NCI-H2227 (cell line): ENCODE measurements around the gene KRT36.

ENCODE experiments used
- DNase-seq: peaks from one replicate; lab custom pipeline; 2025; ENCODE audit not compliant: unreplicated experiment; lab: John Stamatoyannopoulos, UW

Gene KRT36

DNA sequence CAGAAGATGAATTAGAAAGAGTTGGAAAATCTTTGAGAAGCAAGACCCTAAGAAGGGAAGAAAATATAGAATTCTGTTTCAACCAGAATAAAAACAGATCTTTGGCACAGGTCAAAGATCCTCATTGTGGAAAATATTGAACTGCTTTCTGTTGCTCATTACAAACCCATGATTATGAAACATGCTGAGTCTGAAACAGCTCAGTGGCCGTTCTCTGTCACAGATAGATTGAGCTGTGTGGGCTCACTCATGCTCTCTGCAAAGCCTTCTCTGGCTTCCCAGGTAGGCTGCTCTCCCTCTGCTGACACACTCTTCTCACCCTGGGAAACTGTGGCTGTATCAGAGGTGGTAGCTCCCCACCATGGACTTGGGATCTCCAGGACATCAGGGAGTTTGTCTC, 45.5 kb downstream of the KRT36 start:
- DNase-seq = no peak

DNA sequence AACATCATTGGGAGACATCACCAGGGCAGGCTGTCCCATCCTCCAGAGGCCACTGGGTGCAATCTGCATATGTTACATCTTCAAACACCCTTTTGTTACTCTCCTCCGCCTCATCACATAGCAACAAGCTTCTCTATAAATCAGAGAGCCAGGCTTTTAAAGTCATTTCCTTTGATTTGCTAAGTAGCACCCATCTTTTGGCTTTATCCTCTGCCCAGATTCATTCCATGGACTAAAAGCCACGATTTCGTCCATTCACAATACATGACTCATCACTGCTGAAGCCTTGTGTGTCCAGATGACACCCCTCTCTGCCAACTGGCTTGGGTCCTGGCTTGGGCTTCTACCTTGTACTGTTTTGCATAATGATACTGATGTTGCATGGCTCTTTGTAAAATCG, 47.0 kb downstream of the KRT36 start:
- DNase-seq = no peak

DNA sequence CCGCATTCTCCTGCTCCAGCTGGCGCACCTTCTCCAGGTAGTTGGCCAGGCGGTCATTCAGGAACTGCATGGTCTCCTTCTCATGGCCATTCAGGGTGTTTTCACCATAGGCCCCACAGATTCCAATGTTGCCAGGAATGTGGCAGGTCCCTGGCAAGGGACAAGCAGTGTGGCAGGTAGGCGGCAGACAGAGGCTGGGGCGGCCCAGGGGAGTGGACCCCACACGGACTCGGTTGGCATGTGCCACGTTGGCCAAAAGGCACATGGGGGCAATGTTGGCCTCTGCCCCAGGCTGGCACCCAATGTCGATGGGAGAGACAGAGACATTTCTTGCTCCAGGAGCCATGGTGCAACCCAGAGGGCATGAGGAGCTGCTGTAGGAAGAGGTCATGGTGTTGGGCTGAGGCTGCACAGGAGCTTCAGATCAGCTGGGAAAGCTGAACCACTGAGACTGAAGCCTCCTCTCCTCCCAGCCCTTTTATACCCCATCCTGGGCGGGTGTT, 49.1 kb downstream of the KRT36 start, which contains the start of gene KRT38:
Gene KRT38, minus strand, starts transcription at position 453 of the 503 bp plus-strand sequence. Its CDS starts 62 bp downstream, at position 391.
- DNase-seq = no peak

DNA sequence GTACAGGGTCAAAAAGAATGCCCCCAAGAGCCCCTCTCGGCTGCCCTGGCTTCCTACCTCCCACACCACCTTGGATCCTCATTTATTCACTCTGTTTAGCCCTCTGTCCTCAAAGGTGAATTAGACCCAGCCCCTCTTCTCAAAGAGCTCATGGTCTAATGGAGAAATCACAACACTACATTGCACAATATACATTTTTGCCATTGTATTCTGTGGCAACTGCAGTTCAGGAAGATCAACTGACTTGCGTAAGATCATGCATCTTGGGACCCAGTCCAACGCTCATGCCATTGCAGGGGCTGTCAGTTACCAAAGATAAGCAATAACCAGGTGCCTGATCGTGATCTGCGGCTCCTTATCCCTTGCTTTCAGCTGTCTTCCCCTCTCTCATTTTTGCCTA, 50.3 kb downstream of the KRT36 start:
- no peak for DNase-seq

DNA sequence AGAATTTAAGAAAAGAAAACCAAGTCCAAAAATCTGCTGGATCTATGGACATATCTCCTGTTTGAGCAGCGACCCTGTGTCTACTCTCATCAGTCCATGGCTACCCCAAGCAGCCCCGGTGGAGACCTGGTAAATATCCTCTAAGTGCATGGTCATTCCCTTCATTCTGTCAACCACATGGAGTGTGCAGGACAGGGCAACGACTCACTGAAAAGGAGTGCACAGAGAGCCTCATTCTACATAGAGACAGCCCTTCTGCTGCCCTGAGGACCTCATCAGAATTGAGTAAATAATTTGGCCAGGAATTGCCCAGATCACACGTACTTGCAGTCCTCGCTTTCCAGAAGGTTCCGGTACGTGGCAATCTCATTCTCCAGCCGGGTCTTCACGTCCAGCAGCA, 51.9 kb downstream of the KRT36 start:
- no peak for DNase-seq

DNA sequence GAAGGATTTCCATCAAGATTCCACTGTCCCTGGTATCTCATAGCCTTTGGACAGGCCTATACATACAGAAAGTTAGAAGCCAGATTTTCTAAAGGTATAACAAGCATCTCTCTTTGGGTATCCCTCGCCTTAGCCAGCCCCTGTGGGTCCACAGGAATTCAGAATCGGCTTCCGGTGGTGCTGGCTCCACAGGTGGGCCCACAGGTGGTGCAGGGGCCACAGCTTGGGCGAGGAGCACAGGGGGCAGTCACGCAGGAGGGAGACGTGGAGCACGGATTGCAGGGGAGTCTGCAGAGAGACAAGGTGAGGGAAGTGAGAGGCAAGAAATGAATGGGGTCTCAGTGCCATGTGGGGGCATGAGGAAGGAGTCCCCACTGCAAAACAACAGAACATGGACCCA, 52.5 kb downstream of the KRT36 start:
- DNase-seq = no peak
